Measurements from ENCODE around the gene KSR1.
"Not testable (repeated sequence)": the region's sequence is repeated elsewhere in the genome, so short reads cannot be mapped to it uniquely, and the experiment has no call there.

The KSR1 gene

GRCh38 chr17:27425571-27425970, 30.7 kb upstream of the KSR1 start:
- not testable (repeated sequence) for H3K4me3 ChIP-seq (ENCODE audit: low read depth in 1 of 5, low read length in 5 of 5); H3K36me3 ChIP-seq (ENCODE audit: control insufficient read depth in 5 of 5, insufficient read depth in 5 of 5, low read length in 5 of 5); H3K4me1 ChIP-seq (ENCODE audit: control insufficient read depth in 5 of 5, insufficient read depth in 5 of 5, low read length in 5 of 5); H3K9ac ChIP-seq (ENCODE audit: low read length in 5 of 5); H3K27me3 ChIP-seq (ENCODE audit: control insufficient read depth in 5 of 5, insufficient read depth in 4 of 5, low read length in 5 of 5); H3K9me3 ChIP-seq (ENCODE audit: control insufficient read depth in 5 of 5, low read length in 5 of 5); H3K27ac ChIP-seq (ENCODE audit: low read depth, low read length)

- Histone ChIP-seq H3K9me3 (ENCODE audit: control insufficient read depth in 5 of 5, low read length in 5 of 5) (no peaks in the 10 kb centered on the region), H3K27ac (ENCODE audit: low read depth, low read length) (no peak overlapping the region), H3K27me3 (ENCODE audit: control insufficient read depth in 5 of 5, insufficient read depth in 4 of 5, low read length in 5 of 5) (no peaks in the 10 kb centered on the region), H3K4me3 (ENCODE audit: low read depth in 1 of 5, low read length in 5 of 5) (no peak overlapping the region), H3K4me1 (ENCODE audit: control insufficient read depth in 5 of 5, insufficient read depth in 5 of 5, low read length in 5 of 5) (no peaks in the 10 kb centered on the region), H3K9ac (ENCODE audit: low read length in 5 of 5) (no peak overlapping the region), H3K36me3 (ENCODE audit: control insufficient read depth in 5 of 5, insufficient read depth in 5 of 5, low read length in 5 of 5) (no peaks in the 10 kb centered on the region)
Measured at GRCh38 chr17:27425991-27426390, 30.3 kb upstream of the KSR1 start.

- H3K9me3 ChIP-seq (ENCODE audit: control insufficient read depth in 5 of 5, low read length in 5 of 5); H3K4me3 ChIP-seq (ENCODE audit: low read depth in 1 of 5, low read length in 5 of 5); H3K9ac ChIP-seq (ENCODE audit: low read length in 5 of 5); H3K36me3 ChIP-seq (ENCODE audit: control insufficient read depth in 5 of 5, insufficient read depth in 5 of 5, low read length in 5 of 5); H3K4me1 ChIP-seq (ENCODE audit: control insufficient read depth in 5 of 5, insufficient read depth in 5 of 5, low read length in 5 of 5); H3K27me3 ChIP-seq (ENCODE audit: control insufficient read depth in 5 of 5, insufficient read depth in 4 of 5, low read length in 5 of 5); H3K27ac ChIP-seq (ENCODE audit: low read depth, low read length): not testable (repeated sequence)
Measured at GRCh38 chr17:27426471-27426870, 29.8 kb upstream of the KSR1 start.

- H3K4me3 ChIP-seq (ENCODE audit: low read depth in 1 of 5, low read length in 5 of 5): not testable (repeated sequence)
Measured at GRCh38 chr17:27427166-27427862, 28.9 kb upstream of the KSR1 start.

GRCh38 chr17:27428781-27429505, 27.3 kb upstream of the KSR1 start:
- Histone ChIP-seq H3K27ac (ENCODE audit: low read depth, low read length) (no peak overlapping the region), H3K36me3 (ENCODE audit: control insufficient read depth in 5 of 5, insufficient read depth in 5 of 5, low read length in 5 of 5) (no peaks in the 10 kb centered on the region), H3K4me3 (ENCODE audit: low read depth in 1 of 5, low read length in 5 of 5) (no peak overlapping the region)

More at GRCh38 chr17:27427166-27427862, 28.9 kb upstream of the KSR1 start:
- not testable (repeated sequence) for H3K27me3 ChIP-seq (ENCODE audit: control insufficient read depth in 5 of 5, insufficient read depth in 4 of 5, low read length in 5 of 5); H3K9me3 ChIP-seq (ENCODE audit: control insufficient read depth in 5 of 5, low read length in 5 of 5); H3K27ac ChIP-seq (ENCODE audit: low read depth, low read length); H3K36me3 ChIP-seq (ENCODE audit: control insufficient read depth in 5 of 5, insufficient read depth in 5 of 5, low read length in 5 of 5); H3K4me1 ChIP-seq (ENCODE audit: control insufficient read depth in 5 of 5, insufficient read depth in 5 of 5, low read length in 5 of 5); H3K9ac ChIP-seq (ENCODE audit: low read length in 5 of 5)

GRCh38 chr17:27429666-27430382, 26.4 kb upstream of the KSR1 start:
- no peak overlapping the region for H3K4me3 ChIP-seq (ENCODE audit: low read depth in 1 of 5, low read length in 5 of 5)
- no peak overlapping the region for H3K27ac ChIP-seq (ENCODE audit: low read depth, low read length)
- H3K9ac ChIP-seq (ENCODE audit: low read length in 5 of 5): no peak overlapping the region
- no peaks in the 10 kb centered on the region for H3K9me3 ChIP-seq (ENCODE audit: control insufficient read depth in 5 of 5, low read length in 5 of 5)
- H3K36me3 ChIP-seq (ENCODE audit: control insufficient read depth in 5 of 5, insufficient read depth in 5 of 5, low read length in 5 of 5): no peaks in the 10 kb centered on the region
- no peaks in the 10 kb centered on the region for H3K4me1 ChIP-seq (ENCODE audit: control insufficient read depth in 5 of 5, insufficient read depth in 5 of 5, low read length in 5 of 5)
- H3K27me3 ChIP-seq (ENCODE audit: control insufficient read depth in 5 of 5, insufficient read depth in 4 of 5, low read length in 5 of 5): no peaks in the 10 kb centered on the region

More at GRCh38 chr17:27428781-27429505, 27.3 kb upstream of the KSR1 start:
- Histone ChIP-seq H3K9me3 (ENCODE audit: control insufficient read depth in 5 of 5, low read length in 5 of 5) (no peaks in the 10 kb centered on the region), H3K27me3 (ENCODE audit: control insufficient read depth in 5 of 5, insufficient read depth in 4 of 5, low read length in 5 of 5) (no peaks in the 10 kb centered on the region), H3K9ac (ENCODE audit: low read length in 5 of 5) (no peak overlapping the region), H3K4me1 (ENCODE audit: control insufficient read depth in 5 of 5, insufficient read depth in 5 of 5, low read length in 5 of 5) (no peaks in the 10 kb centered on the region)

GRCh38 chr17:27430383-27430840, 25.8 kb upstream of the KSR1 start:
- no peak overlapping the region for H3K9ac ChIP-seq (ENCODE audit: low read length in 5 of 5)
- H3K4me3 ChIP-seq (ENCODE audit: low read depth in 1 of 5, low read length in 5 of 5): no peak overlapping the region
- no peaks in the 10 kb centered on the region for H3K9me3 ChIP-seq (ENCODE audit: control insufficient read depth in 5 of 5, low read length in 5 of 5)
- no peaks in the 10 kb centered on the region for H3K27me3 ChIP-seq (ENCODE audit: control insufficient read depth in 5 of 5, insufficient read depth in 4 of 5, low read length in 5 of 5)
- H3K4me1 ChIP-seq (ENCODE audit: control insufficient read depth in 5 of 5, insufficient read depth in 5 of 5, low read length in 5 of 5): no peaks in the 10 kb centered on the region
- H3K36me3 ChIP-seq (ENCODE audit: control insufficient read depth in 5 of 5, insufficient read depth in 5 of 5, low read length in 5 of 5): no peaks in the 10 kb centered on the region
- no peak overlapping the region for H3K27ac ChIP-seq (ENCODE audit: low read depth, low read length)

GRCh38 chr17:27430882-27431491, 25.3 kb upstream of the KSR1 start:
- Histone ChIP-seq H3K9ac (ENCODE audit: low read length in 5 of 5) (no peak overlapping the region), H3K36me3 (ENCODE audit: control insufficient read depth in 5 of 5, insufficient read depth in 5 of 5, low read length in 5 of 5) (no peaks in the 10 kb centered on the region), H3K4me1 (ENCODE audit: control insufficient read depth in 5 of 5, insufficient read depth in 5 of 5, low read length in 5 of 5) (no peaks in the 10 kb centered on the region), H3K4me3 (ENCODE audit: low read depth in 1 of 5, low read length in 5 of 5) (no peak overlapping the region), H3K27ac (ENCODE audit: low read depth, low read length) (no peak overlapping the region), H3K9me3 (ENCODE audit: control insufficient read depth in 5 of 5, low read length in 5 of 5) (no peaks in the 10 kb centered on the region), H3K27me3 (ENCODE audit: control insufficient read depth in 5 of 5, insufficient read depth in 4 of 5, low read length in 5 of 5) (no peaks in the 10 kb centered on the region)

- H3K9me3 ChIP-seq (ENCODE audit: control insufficient read depth in 5 of 5, low read length in 5 of 5): no peaks in the 10 kb centered on the region
- no peak overlapping the region for H3K4me3 ChIP-seq (ENCODE audit: low read depth in 1 of 5, low read length in 5 of 5)
- H3K9ac ChIP-seq (ENCODE audit: low read length in 5 of 5): no peak overlapping the region
- no peaks in the 10 kb centered on the region for H3K4me1 ChIP-seq (ENCODE audit: control insufficient read depth in 5 of 5, insufficient read depth in 5 of 5, low read length in 5 of 5)
- H3K27me3 ChIP-seq (ENCODE audit: control insufficient read depth in 5 of 5, insufficient read depth in 4 of 5, low read length in 5 of 5): no peaks in the 10 kb centered on the region
- no peak overlapping the region for H3K27ac ChIP-seq (ENCODE audit: low read depth, low read length)
- no peaks in the 10 kb centered on the region for H3K36me3 ChIP-seq (ENCODE audit: control insufficient read depth in 5 of 5, insufficient read depth in 5 of 5, low read length in 5 of 5)
Measured at GRCh38 chr17:27433521-27433920, 22.7 kb upstream of the KSR1 start.

All from subcutaneous abdominal adipose tissue (tissue), 5 donors.